H1 (cell line): ENCODE measurements around the gene RASAL2. TPM values are rescaled to one million over a fixed set of nuclear protein-coding genes. Genes with fewer than 3 reads are reported as not detected.

Experiments
- CTCF ChIA-PET: fragments of 300-600 bp; sonication (Branson Sonifier 250); formaldehyde crosslinking; loops from one replicate; lab custom pipeline; 2021; ENCODE audit not compliant: partially characterized antibody; lab: Charles Lee
- POLR2A ChIA-PET: fragments of 300-600 bp; sonication (Branson Sonifier 250); formaldehyde crosslinking; loops from one replicate; lab custom pipeline; 2021; ENCODE audit warnings: inconsistent platforms; ENCODE audit not compliant: partially characterized antibody; lab: Charles Lee
- DNase-seq, 2 experiments: peaks; one replicate each; pipeline versions ENCODE4 v3.0.0 to v3.0.0-alpha.2; 2010 to 2022; ENCODE audit warnings: low spot score in 2 of 2, low read depth in 1 of 2, mixed read lengths in 1 of 2
- FAIRE-seq: peaks from 2 replicates; lab custom pipeline; 2011; peaks lifted over from hg19 to GRCh38; lab: Jason Lieb, UNC
- H2AFZ ChIP-seq: 2 replicates; pipeline ENCODE4 v1.8.1; 2012; ENCODE audit warnings: low read length, inconsistent platforms
- H2AK5ac ChIP-seq: 2 replicates; pipeline ENCODE4 v1.6.1; 2013; ENCODE audit warnings: low read depth, low read length
- H2BK120ac ChIP-seq: replicated peaks from 2 replicates; pipeline ENCODE3; 2013; ENCODE audit warnings: low read depth, low read length, inconsistent platforms
- H2BK12ac ChIP-seq: 2 replicates; pipeline ENCODE4 v1.6.1; 2013; ENCODE audit warnings: low read depth, low read length
- H2BK15ac ChIP-seq: 2 replicates; pipeline ENCODE4 v1.6.1; 2013; ENCODE audit warnings: low read length
- H2BK20ac ChIP-seq: 2 replicates; pipeline ENCODE4 v1.6.1; 2013; ENCODE audit warnings: low read length
- H2BK5ac ChIP-seq: 2 replicates; pipeline ENCODE4 v1.6.1; 2013; ENCODE audit warnings: low read depth, low read length
- H3K14ac ChIP-seq: 2 replicates; pipeline ENCODE4 v1.6.1; 2013; ENCODE audit warnings: inconsistent platforms; ENCODE audit not compliant: insufficient read length
- H3K18ac ChIP-seq: 2 replicates; pipeline ENCODE4 v1.6.1; 2013; ENCODE audit warnings: low read length; ENCODE audit errors: extremely low read depth
- H3K23ac ChIP-seq: 2 replicates; pipeline ENCODE4 v1.6.1; 2013; ENCODE audit warnings: inconsistent platforms; ENCODE audit not compliant: insufficient read length
- H3K23me2 ChIP-seq: 2 replicates; pipeline ENCODE4 v1.6.1; 2013; ENCODE audit warnings: low read depth, low read length
- H3K27ac ChIP-seq: 2 replicates; pipeline ENCODE4 v1.6.1; 2011; ENCODE audit warnings: low read depth, low read length, inconsistent platforms
- H3K27me3 ChIP-seq, 4 experiments: replicated peaks in 1 of 4; 1 replicate in 1 of 4; 2 replicates in 3 of 4; pipeline versions ENCODE4 v1.6.1 to v1.8.1; 2011 to 2013; ENCODE audit warnings: low read length in 3 of 4, mild to moderate bottlenecking in 3 of 4, inconsistent platforms in 2 of 4, mixed read lengths in 2 of 4, moderate library complexity in 1 of 4; ENCODE audit not compliant: control insufficient read depth in 3 of 4, insufficient read depth in 3 of 4; ENCODE audit errors: extremely low read depth in 1 of 4
- H3K36me3 ChIP-seq, 4 experiments: 2 replicates each; pipeline versions ENCODE4 v1.6.1 to v1.8.1; 2011 to 2013; ENCODE audit warnings: mild to moderate bottlenecking in 4 of 4, low read length in 3 of 4, moderate library complexity in 2 of 4, control low read depth in 1 of 4, inconsistent platforms in 1 of 4; ENCODE audit not compliant: insufficient read depth in 4 of 4, control insufficient read depth in 2 of 4
- H3K4ac ChIP-seq: replicated peaks from 2 replicates; pipeline ENCODE3; 2013; ENCODE audit warnings: low read length, low read depth, mixed read lengths, inconsistent platforms; ENCODE audit not compliant: insufficient read length
- H3K4me1 ChIP-seq, 4 experiments: replicated peaks in 1 of 4; 1 replicate in 1 of 4; 2 replicates in 3 of 4; pipeline versions ENCODE4 v1.6.1 to v1.8.1; 2011 to 2013; ENCODE audit warnings: low read length in 3 of 4, inconsistent platforms in 2 of 4, mixed read lengths in 1 of 4; ENCODE audit not compliant: insufficient read depth in 4 of 4, control insufficient read depth in 3 of 4
- H3K4me2 ChIP-seq, 2 experiments: 2 replicates each; pipeline versions ENCODE4 v1.6.1 to v1.8.1; 2011 to 2013; ENCODE audit warnings: low read depth in 2 of 2, low read length in 2 of 2, control low read depth in 1 of 2, inconsistent platforms in 1 of 2, mild to moderate bottlenecking in 1 of 2; ENCODE audit not compliant: insufficient read depth in 1 of 2
- H3K4me3 ChIP-seq, 4 experiments: fragments of 200-600, 300-600 bp in 1 of 4; sonication (generic), shearing (Covaris generic), sonication (Bioruptor Twin) in 1 of 4; 2 replicates each; pipeline versions ENCODE4 v1.5.1 to v1.8.1; 2011 to 2016; ENCODE audit warnings: low read length in 4 of 4, low read depth in 3 of 4, control low read depth in 2 of 4, inconsistent platforms in 2 of 4, mild to moderate bottlenecking in 2 of 4, mixed read lengths in 1 of 4, moderate library complexity in 1 of 4; ENCODE audit not compliant: insufficient read depth in 2 of 4; ENCODE audit errors: extremely low read depth in 1 of 4
- H3K56ac ChIP-seq: replicated peaks from 2 replicates; pipeline ENCODE3; 2013; ENCODE audit warnings: low read depth, mild to moderate bottlenecking, mixed read lengths, low read length, inconsistent platforms; ENCODE audit not compliant: insufficient read length
- H3K79me1 ChIP-seq: 2 replicates; pipeline ENCODE4 v1.6.1; 2013; ENCODE audit warnings: low read depth, low read length, control low read depth
- H3K79me2 ChIP-seq, 2 experiments: 2 replicates each; pipeline versions ENCODE4 v1.6.1 to v1.8.1; 2012 to 2013; ENCODE audit warnings: low read length in 2 of 2, mild to moderate bottlenecking in 2 of 2, inconsistent platforms in 1 of 2; ENCODE audit not compliant: insufficient read depth in 2 of 2, control insufficient read depth in 1 of 2
- H3K9ac ChIP-seq, 4 experiments: replicated peaks in 1 of 4; 1 replicate in 1 of 4; 2 replicates in 3 of 4; pipeline versions ENCODE4 v1.6.1 to v1.8.1; 2011 to 2013; ENCODE audit warnings: low read depth in 3 of 4, low read length in 3 of 4, control low read depth in 2 of 4, mild to moderate bottlenecking in 2 of 4, moderate library complexity in 2 of 4, inconsistent platforms in 1 of 4; ENCODE audit errors: extremely low read depth in 1 of 4
- H3K9me3 ChIP-seq, 2 experiments: 2 replicates each; pipeline versions ENCODE4 v1.6.1 to v1.8.1; 2012 to 2013; ENCODE audit warnings: mild to moderate bottlenecking in 2 of 2, moderate library complexity in 2 of 2, control low read depth in 1 of 2, inconsistent platforms in 1 of 2, low read depth in 1 of 2, low read length in 1 of 2, mixed read lengths in 1 of 2; ENCODE audit not compliant: insufficient read depth in 2 of 2
- H4K20me1 ChIP-seq, 2 experiments: replicated peaks in 1 of 2; 2 replicates each; pipeline versions ENCODE3 to v1.8.1; 2011 to 2013; ENCODE audit warnings: inconsistent platforms in 2 of 2, low read length in 2 of 2, mild to moderate bottlenecking in 1 of 2; ENCODE audit not compliant: insufficient read depth in 2 of 2, control insufficient read depth in 1 of 2
- H4K5ac ChIP-seq: 2 replicates; pipeline ENCODE4 v1.6.1; 2013; ENCODE audit warnings: low read length, low read depth, mixed read lengths, inconsistent platforms; ENCODE audit not compliant: insufficient read length
- H4K8ac ChIP-seq: 2 replicates; pipeline ENCODE4 v1.8.0; 2013; ENCODE audit warnings: mild to moderate bottlenecking, moderate library complexity, low read length, inconsistent platforms; ENCODE audit not compliant: insufficient read depth; ENCODE audit errors: extremely low read depth
- H4K91ac ChIP-seq: replicated peaks from 2 replicates; pipeline ENCODE3; 2013; ENCODE audit warnings: low read length, mixed read lengths, inconsistent platforms; ENCODE audit not compliant: insufficient read length
- BRCA1 ChIP-seq: IDR thresholded peaks from 2 replicates; pipeline ENCODE4 v1.6.1; 2012; ENCODE audit warnings: low read depth, low read length, improper control_type of control experiment
- CREB1 ChIP-seq: IDR thresholded peaks from 2 replicates; pipeline ENCODE4 v1.6.1; 2012; ENCODE audit warnings: inconsistent platforms
- RAD21 ChIP-seq, 2 experiments: IDR thresholded peaks in 1 of 2; conservative IDR thresholded peaks in 1 of 2; 2 replicates each; pipeline ENCODE4 v1.6.1; 2011; ENCODE audit warnings: low read depth in 2 of 2, low read length in 2 of 2, improper control_type of control experiment in 1 of 2, inconsistent platforms in 1 of 2, mild to moderate bottlenecking in 1 of 2, moderate library complexity in 1 of 2
- RNF2 ChIP-seq: fragments of 200-900, 300-1000 bp; sonication (generic); IDR thresholded peaks from 2 replicates; pipeline ENCODE4 v1.7.1; 2016; ENCODE audit warnings: borderline replicate concordance, low read depth, mild to moderate bottlenecking, antibody characterized with exemption, low read length; ENCODE audit not compliant: poor library complexity, severe bottlenecking; ENCODE audit errors: missing control alignments
- SIN3A ChIP-seq, 2 experiments: IDR thresholded peaks in 1 of 2; conservative IDR thresholded peaks in 1 of 2; 2 replicates each; pipeline ENCODE4 v1.6.1; 2011 to 2012; ENCODE audit warnings: low read length in 2 of 2, improper control_type of control experiment in 1 of 2, low read depth in 1 of 2, mild to moderate bottlenecking in 1 of 2
- TBP ChIP-seq: IDR thresholded peaks from 2 replicates; pipeline ENCODE4 v1.6.1; 2011; ENCODE audit warnings: low read depth, low read length, improper control_type of control experiment
- YY1 ChIP-seq: IDR thresholded peaks from 2 replicates; pipeline ENCODE4 v1.6.1; 2011; ENCODE audit warnings: low read depth, mild to moderate bottlenecking, low read length
- WGBS, 2 experiments: shearing (Covaris generic) in 1 of 2; methylation state at CpG; one replicate each; pipeline versions ENCODE4 v1.1.6 to v1.1.7; 2013 to 2015; ENCODE audit warnings: low lambda C conversion rate in 2 of 2, mixed read lengths in 2 of 2, inconsistent platforms in 1 of 2, low coverage in 1 of 2, missing lambda C conversion rate in 1 of 2; ENCODE audit not compliant: insufficient replicate concordance in 2 of 2, insufficient coverage in 1 of 2, insufficient read length in 1 of 2; ENCODE audit errors: extremely low coverage in 1 of 2, missing lambda C conversion rate in 1 of 2; 5-methylcytosine and 5-hydroxymethylcytosine counted together
- polyA plus RNA-seq, 7 experiments: library from polyadenylated mRNA; depleted of rRNA in 3 of 7; stranded (reverse) in 5 of 7; unstranded in 2 of 7; fragments of >200 nt in 5 of 7; fragments of 200-250 nt in 2 of 7; gene quantifications; 1 replicate in 5 of 7; 2 replicates in 1 of 7; 4 replicates in 1 of 7; pipeline versions ENCODE4 v1.2.1 to v1.2.3, GENCODE V29; 2011 to 2013; ENCODE audit warnings: missing spikeins in 2 of 7, mixed read lengths in 2 of 7
- total RNA-seq: library from RNA; stranded (reverse); fragmentation: NEBNext Ultra II Directional; extraction: Animal tissue kit (Norgen Biotek cat#: 25700); gene quantifications from 2 replicates; pipeline ENCODE4 v1.2.1, GENCODE V29; 2021

RASAL2 gene
- total and polyA plus RNA-seq, 2 of the 8 experiments (the other 6 are each of a cell fraction or from before 2014, with no cell fraction given): 15.9 to 32.5 TPM

- FAIRE-seq: no peak
- TF ChIP-seq SIN3A (conservative IDR thresholded peaks at IDR 0.05 in 1 of 2, IDR thresholded peaks at IDR 0.05 in 1 of 2; ENCODE audit: low read depth in 1 of 2, low read length in 2 of 2) (no peak), CREB1 (no peak), RNF2 (no peak), YY1 (no peak), RAD21 (IDR thresholded peaks at IDR 0.05 in 1 of 2, conservative IDR thresholded peaks at IDR 0.05 in 1 of 2; ENCODE audit: low read depth in 2 of 2, low read length in 2 of 2) (no peak), TBP (no peak), BRCA1 (no peak)
- Histone ChIP-seq H3K9me3 (no peaks in the 10 kb centered on the region), H4K20me1 (no peaks in the 10 kb centered on the region), H3K4me3 (no peak overlapping the region), H4K91ac (no peak overlapping the region), H3K27me3 (no peaks in the 10 kb centered on the region), H4K8ac (no peak overlapping the region), H2BK12ac (no peak overlapping the region), H2AFZ (no peak overlapping the region), H3K18ac (no peak overlapping the region), H3K56ac (no peak overlapping the region), H3K27ac (no peak overlapping the region), H2BK5ac (no peak overlapping the region), H2AK5ac (no peak overlapping the region), H3K36me3 (no peaks in the 10 kb centered on the region), H2BK120ac (no peak overlapping the region), H2BK20ac (no peak overlapping the region), H3K9ac (no peak overlapping the region), H4K5ac (no peak overlapping the region), H3K23ac (no peak overlapping the region), H3K79me1 (no peaks in the 10 kb centered on the region; the same call in 1 of the 2 replicates), H2BK15ac (no peak overlapping the region), H3K4me1 (no peaks in the 10 kb centered on the region), H3K14ac (no peak overlapping the region), H3K4ac (no peak overlapping the region), H3K23me2 (no peaks in the 10 kb centered on the region), H3K79me2 (peaks cover 0 to 13% of the 10 kb centered on the region in 2 experiments; a peak in 3 of 4 replicates), H3K4me2 (no peak overlapping the region)
- ChIA-PET POLR2A (interaction anchor here (1.0 kb wide), 1 partner anchor 10 kb away, joined by 3 read pairs; no protein-coding TSS in a partner anchor), CTCF (interaction anchor here (0.9 to 1.2 kb wide), 2 partner anchors 116 to 146 kb away, joined by 3 to 8 read pairs; no protein-coding TSS in a partner anchor)
- WGBS, 2 experiments: 100% methylated on average over 1 of the region's 1 CpG; no CpG with 5 or more reads in 1 of the 2 experiments
- DNase-seq: no peak
These were observed 291.8 kb downstream of the RASAL2 start for GRCh38 chr1:178385662-178386061.
